Panc1 (cell line): ENCODE data around the gene ANO3. TPM values are rescaled to one million over a fixed set of nuclear protein-coding genes. Genes with fewer than 3 reads are reported as not detected.

Experiments
- ATAC-seq: fragments of 200-7000 bp; cut with Tn5 transposase; 2 replicates; pipeline ENCODE4 v1.9.1; 2020; ENCODE audit warnings: mild to moderate bottlenecking, moderate library complexity
- BruUV-seq: library from RNA; stranded (reverse); fragments of 400-500 nt; replicated peaks from 2 replicates; lab custom pipeline; 2021; lab: Mats Ljungman, UMichigan
- CTCF ChIA-PET: fragments of 300-600 bp; sonication (Branson Sonifier 250); formaldehyde crosslinking; loops from one replicate; lab custom pipeline; 2022; ENCODE audit warnings: antibody characterized with exemption; lab: Charles Lee
- POLR2A ChIA-PET: fragments of 300-600 bp; sonication (Branson Sonifier 250); formaldehyde crosslinking; loops from one replicate; lab custom pipeline; 2022; ENCODE audit warnings: antibody characterized with exemption; lab: Charles Lee
- DNase-seq: peaks from one replicate; pipeline ENCODE4 v3.0.0-alpha.2; 2010; ENCODE audit warnings: low read depth, low spot score
- H3K27ac ChIP-seq: 2 replicates; pipeline ENCODE4 v1.5.1; 2011; ENCODE audit warnings: mild to moderate bottlenecking, low read length, inconsistent platforms
- H3K27me3 ChIP-seq: fragments of 200-500 bp; sonication (Bioruptor generic); 2 replicates; pipeline ENCODE4 v1.6.0; 2014; ENCODE audit warnings: low read length, inconsistent platforms; ENCODE audit not compliant: control insufficient read depth, insufficient read depth
- H3K36me3 ChIP-seq: fragments of 200-500 bp; sonication (Bioruptor generic); 2 replicates; pipeline ENCODE4 v1.5.1; 2014; ENCODE audit warnings: inconsistent platforms, mild to moderate bottlenecking, low read length, moderate library complexity; ENCODE audit not compliant: control insufficient read depth, insufficient read depth
- H3K4me1 ChIP-seq: 2 replicates; pipeline ENCODE4 v1.5.1; 2011; ENCODE audit warnings: inconsistent platforms, mild to moderate bottlenecking, low read length, moderate library complexity; ENCODE audit not compliant: control insufficient read depth, insufficient read depth
- H3K4me3 ChIP-seq, 2 experiments: 2 replicates each; pipeline ENCODE4 v1.5.1; 2011 to 2012; ENCODE audit warnings: low read depth in 2 of 2, low read length in 2 of 2, mild to moderate bottlenecking in 2 of 2, inconsistent platforms in 1 of 2, moderate library complexity in 1 of 2
- H3K9me3 ChIP-seq: fragments of 200-500 bp; sonication (Bioruptor generic); 2 replicates; pipeline ENCODE4 v1.5.1; 2014; ENCODE audit warnings: low read depth, mild to moderate bottlenecking, inconsistent platforms, low read length, moderate library complexity; ENCODE audit not compliant: control insufficient read depth, insufficient read depth
- POLR2AphosphoS5 ChIP-seq: IDR thresholded peaks from 2 replicates; pipeline ENCODE4 v1.6.1; 2012; ENCODE audit warnings: mild to moderate bottlenecking, low read depth, low read length, moderate library complexity
- SIN3A ChIP-seq: IDR thresholded peaks from 2 replicates; pipeline ENCODE4 v1.6.1; 2012; ENCODE audit warnings: low read depth, mild to moderate bottlenecking, low read length, moderate library complexity, borderline replicate concordance; ENCODE audit not compliant: insufficient read depth
- TCF7L2 ChIP-seq: IDR thresholded peaks from 2 replicates; pipeline ENCODE4 v1.6.1; 2011; ENCODE audit warnings: mild to moderate bottlenecking, low read depth, low read length, inconsistent platforms
- in situ Hi-C: cut with HindIII; loops from 2 replicates; pipeline ENCODE4 v1.10.0; 2016; ENCODE audit warnings: low sequenced_read_pairs, low pct_unique_long_range_greater_than_20kb
- intact Hi-C: fragments of 100-400 bp; cut with micrococcal nuclease; formaldehyde crosslinking; loops from one replicate; pipeline ENCODE4 v1.10.0; 2022; ENCODE audit not compliant: unreplicated experiment
- total RNA-seq: library from RNA; stranded (reverse); gene quantifications from one replicate; pipeline ENCODE4 v1.2.1, GENCODE V29; 2021; ENCODE audit not compliant: unreplicated experiment
- TF ChIP-seq, protein P1 (sequence below), 2 experiments: IDR thresholded peaks; 2 replicates each; pipeline ENCODE4 v1.6.1; 2011 to 2012; ENCODE audit warnings: low read depth in 2 of 2, control low read depth in 1 of 2, low read length in 1 of 2, mild to moderate bottlenecking in 1 of 2, moderate library complexity in 1 of 2; ENCODE audit not compliant: insufficient read depth in 1 of 2
- TF ChIP-seq, protein P2 (sequence below): fragments of 450-650 bp; IDR thresholded peaks from 2 replicates; pipeline ENCODE4 v1.5.1; 2017; ENCODE audit warnings: mild to moderate bottlenecking

Gene ANO3
- total RNA-seq, 1 experiment from 2014 or later: not detected

DNA sequence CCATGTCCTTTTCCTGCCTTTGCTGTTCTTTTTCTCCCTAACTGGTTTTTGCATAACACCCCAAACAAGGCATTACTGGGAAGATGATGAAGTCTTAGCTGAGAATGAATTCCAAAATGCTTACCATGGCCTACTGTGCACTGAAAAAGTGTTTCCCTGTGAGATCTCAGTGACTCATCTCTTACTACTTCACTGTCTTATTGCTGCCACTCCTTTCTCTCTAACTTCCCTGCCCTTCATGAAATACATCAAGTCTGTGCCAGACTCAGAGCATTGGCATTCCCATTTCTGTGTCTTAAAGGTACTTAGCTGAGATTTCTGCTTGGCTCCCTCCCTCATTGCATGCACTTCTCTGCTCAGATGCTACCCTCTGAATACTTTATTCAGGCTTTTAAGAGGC, 289.2 kb downstream of the ANO3 start:
- BruUV-seq: no TSS peak
- no peak for DNase-seq
- Histone ChIP-seq H3K27ac (no peak overlapping the region), H3K36me3 (no peaks in the 10 kb centered on the region), H3K4me3 (no peak overlapping the region), H3K9me3 (no peaks in the 10 kb centered on the region), H3K27me3 (no peaks in the 10 kb centered on the region), H3K4me1 (no peaks in the 10 kb centered on the region)
- ChIA-PET CTCF (no interaction called here), POLR2A (no interaction called here)
- intact Hi-C loops (no loop called here), in situ Hi-C loops (no loop called here)
- no peak for ATAC-seq
- TF ChIP-seq TCF7L2: no peak
- TF ChIP-seq POLR2AphosphoS5: no peak
- no peak for TF ChIP-seq SIN3A
- TF ChIP-seq, protein P1, sequence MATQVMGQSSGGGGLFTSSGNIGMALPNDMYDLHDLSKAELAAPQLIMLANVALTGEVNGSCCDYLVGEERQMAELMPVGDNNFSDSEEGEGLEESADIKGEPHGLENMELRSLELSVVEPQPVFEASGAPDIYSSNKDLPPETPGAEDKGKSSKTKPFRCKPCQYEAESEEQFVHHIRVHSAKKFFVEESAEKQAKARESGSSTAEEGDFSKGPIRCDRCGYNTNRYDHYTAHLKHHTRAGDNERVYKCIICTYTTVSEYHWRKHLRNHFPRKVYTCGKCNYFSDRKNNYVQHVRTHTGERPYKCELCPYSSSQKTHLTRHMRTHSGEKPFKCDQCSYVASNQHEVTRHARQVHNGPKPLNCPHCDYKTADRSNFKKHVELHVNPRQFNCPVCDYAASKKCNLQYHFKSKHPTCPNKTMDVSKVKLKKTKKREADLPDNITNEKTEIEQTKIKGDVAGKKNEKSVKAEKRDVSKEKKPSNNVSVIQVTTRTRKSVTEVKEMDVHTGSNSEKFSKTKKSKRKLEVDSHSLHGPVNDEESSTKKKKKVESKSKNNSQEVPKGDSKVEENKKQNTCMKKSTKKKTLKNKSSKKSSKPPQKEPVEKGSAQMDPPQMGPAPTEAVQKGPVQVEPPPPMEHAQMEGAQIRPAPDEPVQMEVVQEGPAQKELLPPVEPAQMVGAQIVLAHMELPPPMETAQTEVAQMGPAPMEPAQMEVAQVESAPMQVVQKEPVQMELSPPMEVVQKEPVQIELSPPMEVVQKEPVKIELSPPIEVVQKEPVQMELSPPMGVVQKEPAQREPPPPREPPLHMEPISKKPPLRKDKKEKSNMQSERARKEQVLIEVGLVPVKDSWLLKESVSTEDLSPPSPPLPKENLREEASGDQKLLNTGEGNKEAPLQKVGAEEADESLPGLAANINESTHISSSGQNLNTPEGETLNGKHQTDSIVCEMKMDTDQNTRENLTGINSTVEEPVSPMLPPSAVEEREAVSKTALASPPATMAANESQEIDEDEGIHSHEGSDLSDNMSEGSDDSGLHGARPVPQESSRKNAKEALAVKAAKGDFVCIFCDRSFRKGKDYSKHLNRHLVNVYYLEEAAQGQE (IDR thresholded peaks at IDR 0.05; ENCODE audit: insufficient read depth in 1 of 2, low read depth in 2 of 2, low read length in 1 of 2): no peak
- TF ChIP-seq, protein P2, sequence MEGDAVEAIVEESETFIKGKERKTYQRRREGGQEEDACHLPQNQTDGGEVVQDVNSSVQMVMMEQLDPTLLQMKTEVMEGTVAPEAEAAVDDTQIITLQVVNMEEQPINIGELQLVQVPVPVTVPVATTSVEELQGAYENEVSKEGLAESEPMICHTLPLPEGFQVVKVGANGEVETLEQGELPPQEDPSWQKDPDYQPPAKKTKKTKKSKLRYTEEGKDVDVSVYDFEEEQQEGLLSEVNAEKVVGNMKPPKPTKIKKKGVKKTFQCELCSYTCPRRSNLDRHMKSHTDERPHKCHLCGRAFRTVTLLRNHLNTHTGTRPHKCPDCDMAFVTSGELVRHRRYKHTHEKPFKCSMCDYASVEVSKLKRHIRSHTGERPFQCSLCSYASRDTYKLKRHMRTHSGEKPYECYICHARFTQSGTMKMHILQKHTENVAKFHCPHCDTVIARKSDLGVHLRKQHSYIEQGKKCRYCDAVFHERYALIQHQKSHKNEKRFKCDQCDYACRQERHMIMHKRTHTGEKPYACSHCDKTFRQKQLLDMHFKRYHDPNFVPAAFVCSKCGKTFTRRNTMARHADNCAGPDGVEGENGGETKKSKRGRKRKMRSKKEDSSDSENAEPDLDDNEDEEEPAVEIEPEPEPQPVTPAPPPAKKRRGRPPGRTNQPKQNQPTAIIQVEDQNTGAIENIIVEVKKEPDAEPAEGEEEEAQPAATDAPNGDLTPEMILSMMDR: no peak

DNA sequence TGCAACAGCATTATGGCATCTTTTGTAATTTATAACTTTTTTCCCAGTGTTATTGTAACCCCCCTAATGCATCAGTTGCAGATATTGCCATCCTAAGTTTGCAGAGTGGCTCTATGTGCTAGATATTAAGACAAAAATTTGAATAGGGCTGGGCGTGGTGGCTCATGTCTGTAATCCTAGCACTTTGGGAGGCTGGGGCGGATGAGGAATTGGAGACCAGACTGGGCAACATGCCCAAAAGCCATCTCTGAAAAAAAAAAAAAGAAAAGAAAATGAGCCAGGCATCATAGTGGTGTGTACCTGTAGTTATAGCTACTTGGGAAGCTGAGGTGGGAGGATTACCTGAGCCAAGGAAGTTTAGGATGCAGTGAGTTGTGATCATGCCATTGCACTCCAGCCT, 290.3 kb downstream of the ANO3 start:
- ATAC-seq: no peak
- no peak for DNase-seq
- H3K4me3 ChIP-seq: no peak overlapping the region
- POLR2A ChIA-PET: no interaction called here
- CTCF ChIA-PET: no interaction called here
- in situ Hi-C loops: no loop called here
- H3K9me3 ChIP-seq: no peaks in the 10 kb centered on the region
- TF ChIP-seq TCF7L2: no peak
- TF ChIP-seq, protein P2: no peak
- TF ChIP-seq, protein P1 (IDR thresholded peaks at IDR 0.05; ENCODE audit: insufficient read depth in 1 of 2, low read depth in 2 of 2, low read length in 1 of 2): no peak
- TF ChIP-seq POLR2AphosphoS5: no peak
- TF ChIP-seq SIN3A: no peak
- BruUV-seq: no TSS peak
- H3K27ac ChIP-seq: no peak overlapping the region
- no peaks in the 10 kb centered on the region for H3K36me3 ChIP-seq
- no peaks in the 10 kb centered on the region for H3K4me1 ChIP-seq
- no peaks in the 10 kb centered on the region for H3K27me3 ChIP-seq
- intact Hi-C loops: no loop called here
